Smooth muscle cell of the coronary artery (primary cell): ENCODE measurements around the gene ZNF613. TPM values are rescaled to one million over a fixed set of nuclear protein-coding genes. Genes with fewer than 3 reads are reported as not detected.

Source experiments
- total RNA-seq: library from RNA; depleted of rRNA; stranded (reverse); fragments of >200 nt; gene quantifications from 2 replicates; pipeline ENCODE4 v1.2.3, GENCODE V29; 2014; ENCODE audit warnings: low replicate concordance

ZNF613 gene
- total RNA-seq: 5.6 and 8.1 TPM in 2 replicates

GRCh38 chr19:51926784-51927741, at the start of gene ZNF613:
ZNF613 (plus strand) TSS chr19:51927472; CDS start chr19:51936221, 8,749 bp downstream.

GRCh38 chr19:51887522-51888498, 39.5 kb upstream of the ZNF613 start, which contains the start of gene ZNF577:
ZNF577 (minus strand) TSS chr19:51887951; CDS start chr19:51880382, 7,569 bp downstream.

GRCh38 chr19:51904331-51905165, 22.7 kb upstream of the ZNF613 start, which contains the start of gene ZNF649:
ZNF649 (minus strand) TSS chr19:51905017; CDS start chr19:51900107, 4,910 bp downstream.

GRCh38 chr19:51986309-51987291, 59.3 kb downstream of the ZNF613 start, which contains the start of gene ZNF350:
ZNF350 (minus strand) TSS chr19:51986840; CDS start chr19:51974360, 12,480 bp downstream.

Other genes with a start within 250 kb of the ZNF613 start
- 8.5 and 12.8 TPM in 2 replicates for gene SPACA6, start 234.1 kb upstream of the ZNF613 start, total RNA-seq
- 0.08 and 0.23 TPM in 2 replicates for gene HAS1, start 203.5 kb upstream of the ZNF613 start, total RNA-seq
- 0.47 TPM in 1 of 2 replicates, not detected in the other for gene FPR1, start 175.6 kb upstream of the ZNF613 start, total RNA-seq
- not detected in 2 replicates for gene FPR2, start 166.3 kb upstream of the ZNF613 start, total RNA-seq
- 0.23 TPM in 1 of 2 replicates, not detected in the other for gene FPR3, start 132.3 kb upstream of the ZNF613 start, total RNA-seq
- gene ZNF577, start 39.5 kb upstream of the ZNF613 start, total RNA-seq: 7.1 and 8.7 TPM in 2 replicates
- 4.9 and 8.1 TPM in 2 replicates for gene ZNF649, start 22.5 kb upstream of the ZNF613 start, total RNA-seq
- 8.0 and 14.3 TPM in 2 replicates for gene ZNF350, start 59.4 kb downstream of the ZNF613 start, total RNA-seq
- 10.7 and 17.6 TPM in 2 replicates for gene ZNF615, start 80.7 kb downstream of the ZNF613 start, total RNA-seq
- gene ZNF614, start 100.9 kb downstream of the ZNF613 start, total RNA-seq: 6.8 and 10.9 TPM in 2 replicates
- 6.1 and 9.5 TPM in 2 replicates for gene ZNF432, start 121.4 kb downstream of the ZNF613 start, total RNA-seq
- gene ZNF841, start 168.3 kb downstream of the ZNF613 start, total RNA-seq: 16.1 and 25.4 TPM in 2 replicates
- gene ZNF616, start 212.5 kb downstream of the ZNF613 start, total RNA-seq: 10.6 and 11.6 TPM in 2 replicates
- gene ZNF836, start 244.1 kb downstream of the ZNF613 start, total RNA-seq: 6.1 and 6.8 TPM in 2 replicates